ENCODE results near the gene KNDC1. TPM values are rescaled to one million over a fixed set of nuclear protein-coding genes. Genes with fewer than 3 reads are reported as not detected.

KNDC1 gene
- total and polyA plus RNA-seq, 2 of the 13 experiments (the other 11 are each of a cell fraction or from before 2014, with no cell fraction given): 0.69 TPM; not detected in 1

- TF ChIP-seq ZFAT (CRISPR knock-in tag; conservative IDR thresholded peaks at IDR 0.05): no peak
Observed at GRCh38 chr10:133224756-133225372, 64.8 kb downstream of the KNDC1 start (continued).

GRCh38 chr10:133225707-133226191 is 65.7 kb downstream of the KNDC1 start:
- POLR2A ChIA-PET: no interaction called here
- intact Hi-C loops (cut with micrococcal nuclease; ENCODE audit: unreplicated experiment): no loop called here
- H3K4me2 ChIP-seq (ENCODE audit: low read depth, low read length): no peak overlapping the region
- peaks cover 13 to 57% of the 10 kb centered on the region in 2 experiments for H3K27me3 ChIP-seq (ENCODE audit: control insufficient read depth in 1 of 2, insufficient read depth in 2 of 2, low read length in 2 of 2)
- no TSS peak for BruUV-seq (replicated peaks)
- H2AFZ ChIP-seq (ENCODE audit: low read length): no peak overlapping the region
- in situ Hi-C loops (cut with HindIII; ENCODE audit: extremely low pct_ligation_motif_present, low pct_unique_long_range_greater_than_20kb): no loop called here
- no peak for ATAC-seq
- no peaks in the 10 kb centered on the region for H4K20me1 ChIP-seq (ENCODE audit: insufficient read depth, low read length)
- WGBS (ENCODE audit: low lambda C conversion rate): 87% methylated on average over 23 of the region's 23 CpGs
- H3K79me2 ChIP-seq (ENCODE audit: insufficient read depth, low read length): no peaks in the 10 kb centered on the region
- no peak overlapping the region for H3K4me3 ChIP-seq (replicated peaks in 1 of 3; ENCODE audit: insufficient read depth in 1 of 3, low read depth in 2 of 3, low read length in 3 of 3)
- H3K4me1 ChIP-seq (ENCODE audit: insufficient read depth, low read length): no peaks in the 10 kb centered on the region
- H3K9ac ChIP-seq (ENCODE audit: insufficient read depth, low read depth, low read length): no peak overlapping the region
- no peak for DNase-seq (ENCODE audit: low spot score)
- H3K36me3 ChIP-seq (replicated peaks in 1 of 2; ENCODE audit: control insufficient read depth in 1 of 2, insufficient read depth in 2 of 2, low read length in 2 of 2): no peaks in the 10 kb centered on the region
- no peak overlapping the region for H3K27ac ChIP-seq (ENCODE audit: extremely low read length, insufficient read depth, low read length)
- no peak for FAIRE-seq
- no peaks in the 10 kb centered on the region for H3K9me3 ChIP-seq (ENCODE audit: low read length)
- CTCF ChIA-PET (ENCODE audit: low intra/inter-chr PET ratio, low total read pairs): no interaction called here
- TF ChIP-seq MXD3 (CRISPR knock-in tag; IDR thresholded peaks at IDR 0.05) (no peak), TAF15 (IDR thresholded peaks at IDR 0.05; ENCODE audit: low read depth, low read length, poor library complexity, severe bottlenecking) (no peak), RNF219 (CRISPR knock-in tag; IDR thresholded peaks at IDR 0.05) (no peak), TIGD3 (CRISPR knock-in tag; IDR thresholded peaks at IDR 0.05; ENCODE audit: borderline replicate concordance) (no peak), GTF3A (CRISPR knock-in tag; conservative IDR thresholded peaks at IDR 0.05) (no peak), ZNF772 (CRISPR knock-in tag; IDR thresholded peaks at IDR 0.05) (no peak), ARID2 (CRISPR knock-in tag; IDR thresholded peaks at IDR 0.05; ENCODE audit: borderline replicate concordance) (no peak), SPEN (CRISPR knock-in tag; IDR thresholded peaks at IDR 0.05; ENCODE audit: low read depth) (no peak), THAP11 (CRISPR knock-in tag; IDR thresholded peaks at IDR 0.05) (no peak), MAF1 (CRISPR knock-in tag; IDR thresholded peaks at IDR 0.05; ENCODE audit: borderline replicate concordance) (no peak), ZFP1 (CRISPR knock-in tag; IDR thresholded peaks at IDR 0.05) (no peak), ZNF33B (CRISPR knock-in tag; IDR thresholded peaks at IDR 0.05) (no peak), ZNF275 (CRISPR knock-in tag; IDR thresholded peaks at IDR 0.05; ENCODE audit: borderline replicate concordance) (no peak), PAF1 (CRISPR knock-in tag; IDR thresholded peaks at IDR 0.05) (no peak), ZNF784 (CRISPR knock-in tag; IDR thresholded peaks at IDR 0.05; ENCODE audit: borderline replicate concordance) (no peak)

Data from HepG2 (cell line).